Stimulated activated naive CD8-positive, alpha-beta T cell treated with anti-CD3 and anti-CD28 coated beads, Interleukin-15, Interleukin-2, amounts not matched to agents 100 U/mL and 50 U/mL, for 24 hours (primary cell): Measurements from ENCODE around the gene DDX4.
A peak's percentile ranks its signal among the peaks of the same experiment; 100 is the strongest.
"Not testable (repeated sequence)": the region's sequence is repeated elsewhere in the genome, so short reads cannot be mapped to it uniquely, and the experiment has no call there.

ENCODE experiments used
- ATAC-seq: fragments of 150-1000 bp; cut with Tn5 transposase; one replicate; pipeline ENCODE4 v1.10.0; 2021
- DNase-seq: peaks from one replicate; pipeline ENCODE4 v3.0.0; 2021

The DDX4 gene

DNA sequence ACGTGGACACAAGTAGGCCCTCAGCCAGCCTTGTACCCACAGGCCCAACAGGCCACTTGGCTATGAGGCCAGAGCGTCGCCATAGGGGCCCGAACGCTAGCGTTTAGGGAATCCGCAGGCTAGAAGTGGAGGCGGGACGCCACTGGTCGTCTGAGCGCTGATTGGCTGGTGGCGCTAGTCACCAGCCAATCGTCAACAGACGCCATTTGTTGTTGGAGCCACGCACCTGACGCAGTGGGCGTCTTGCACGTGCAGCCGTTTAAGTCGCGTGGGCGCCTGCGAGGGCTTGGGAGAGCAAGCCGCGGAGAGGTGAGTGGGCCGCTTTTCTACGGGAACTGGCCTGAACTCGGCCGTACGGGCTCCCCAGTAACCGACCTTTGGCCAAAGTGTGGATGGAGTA lies at the start of gene DDX4:
DDX4 (plus strand) TSS at position 269 of the 400 bp plus-strand sequence. CDS start 903 bp downstream, outside the sequence.
- DNase-seq (no peak), ATAC-seq (no peak)

DNA sequence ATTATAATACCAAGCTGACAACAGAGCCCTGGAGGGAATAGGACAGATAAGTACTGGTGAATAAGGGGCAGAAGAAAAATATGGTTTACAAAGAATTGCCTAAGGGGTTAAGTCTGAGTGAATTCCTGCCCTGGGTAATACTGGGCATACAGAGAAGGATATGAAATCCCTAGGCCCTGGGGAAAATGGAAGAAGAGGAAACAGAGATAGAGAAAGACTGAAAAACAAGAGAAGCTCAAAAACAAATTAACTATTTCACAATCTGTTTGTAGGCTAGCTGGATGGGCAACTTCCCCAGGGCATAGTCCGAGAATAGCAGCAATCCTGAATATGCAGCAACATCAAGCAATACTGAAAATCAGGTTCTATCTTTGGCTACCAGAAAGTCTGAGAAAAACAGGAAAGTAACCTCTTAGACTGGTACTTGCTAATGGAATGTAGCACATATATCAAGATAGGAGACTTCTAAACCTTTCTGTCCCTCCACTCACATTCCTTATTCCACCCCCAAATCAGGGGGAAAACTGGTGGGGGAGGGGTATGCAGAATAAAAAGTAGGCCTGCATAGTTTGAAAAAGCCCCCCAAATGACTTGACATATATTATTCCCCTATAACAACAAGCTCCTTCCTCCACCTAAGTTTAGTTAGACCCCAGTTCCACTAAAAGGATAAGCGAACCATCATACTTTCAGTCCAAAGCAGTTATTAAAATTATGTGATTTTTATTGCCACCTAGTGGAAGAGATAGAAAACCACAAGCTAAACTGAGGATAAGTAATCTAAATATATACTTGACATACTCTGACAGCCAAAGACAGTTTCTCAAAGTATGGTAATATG lies 46.4 kb upstream of the DDX4 start:
- ATAC-seq: peak; percentile 52
- no peak for DNase-seq

DNA sequence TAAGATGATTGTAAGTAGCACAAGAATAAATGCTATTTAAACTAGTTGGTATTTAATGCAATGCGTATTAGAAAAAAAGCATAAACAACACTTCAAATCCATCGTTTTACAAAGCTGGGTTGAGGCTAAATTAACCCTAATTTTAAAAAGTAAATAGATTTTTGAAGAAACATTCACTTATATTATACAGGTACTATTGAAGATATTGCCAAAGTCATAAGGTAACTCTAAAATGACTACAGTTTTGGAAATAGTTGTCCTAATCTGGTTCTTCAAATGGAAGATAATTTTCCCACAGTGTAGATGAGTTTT lies 45.8 kb upstream of the DDX4 start:
- no peak for DNase-seq

DNA sequence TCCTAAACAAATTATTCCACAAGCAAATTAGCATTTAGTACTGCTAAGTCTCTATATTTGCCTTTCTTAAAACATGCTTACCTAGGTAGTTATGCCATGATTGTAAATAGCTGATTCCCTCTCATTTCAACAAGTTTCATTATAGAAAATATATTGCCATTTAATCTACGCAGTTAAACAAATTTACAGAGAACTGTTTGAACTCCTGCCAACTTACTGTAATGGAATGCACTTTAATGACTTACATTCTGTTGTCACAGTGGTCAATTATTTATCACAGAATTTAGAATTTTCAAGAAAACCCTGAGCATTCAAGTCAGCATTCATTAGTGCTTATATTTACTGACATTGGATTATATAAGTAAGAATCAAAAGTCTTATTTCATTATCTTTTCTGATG lies 45.4 kb upstream of the DDX4 start:
- ATAC-seq (no peak), DNase-seq (no peak)

More for the DNA sequence above, 45.8 kb upstream of the DDX4 start:
- ATAC-seq: no peak

DNA sequence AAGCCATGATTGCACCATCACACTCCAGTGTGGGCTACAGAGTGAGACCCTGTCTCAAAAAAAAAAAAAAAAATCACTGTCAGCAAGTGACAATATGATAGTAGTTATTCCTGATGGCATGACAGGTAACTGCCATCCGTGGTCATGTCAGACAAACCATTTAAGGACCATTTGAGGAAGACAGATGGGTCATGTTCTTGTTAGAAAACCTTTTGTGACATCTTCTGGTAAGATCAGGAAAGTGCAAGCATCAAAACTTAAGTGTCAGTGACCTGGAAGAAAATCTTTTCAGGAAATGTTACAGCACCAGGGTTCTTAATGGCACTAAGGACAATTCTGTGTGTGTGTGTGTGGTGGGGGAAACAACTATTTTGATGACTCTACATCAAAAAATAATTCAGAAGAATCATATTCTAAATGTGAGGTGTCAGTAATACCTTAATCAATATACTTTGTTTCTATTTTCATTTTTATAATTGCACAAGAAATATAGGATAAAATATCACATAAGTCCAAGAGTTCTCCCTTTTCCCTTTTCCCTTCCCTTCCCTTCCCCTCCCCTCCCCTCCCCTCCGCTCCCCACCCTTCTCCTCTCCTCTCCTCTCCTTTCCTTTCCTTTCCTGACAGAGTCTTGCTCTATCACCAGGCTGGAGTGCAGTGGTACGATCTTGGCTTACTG lies 43.6 kb upstream of the DDX4 start:
- ATAC-seq (no peak), DNase-seq (no peak)

DNA sequence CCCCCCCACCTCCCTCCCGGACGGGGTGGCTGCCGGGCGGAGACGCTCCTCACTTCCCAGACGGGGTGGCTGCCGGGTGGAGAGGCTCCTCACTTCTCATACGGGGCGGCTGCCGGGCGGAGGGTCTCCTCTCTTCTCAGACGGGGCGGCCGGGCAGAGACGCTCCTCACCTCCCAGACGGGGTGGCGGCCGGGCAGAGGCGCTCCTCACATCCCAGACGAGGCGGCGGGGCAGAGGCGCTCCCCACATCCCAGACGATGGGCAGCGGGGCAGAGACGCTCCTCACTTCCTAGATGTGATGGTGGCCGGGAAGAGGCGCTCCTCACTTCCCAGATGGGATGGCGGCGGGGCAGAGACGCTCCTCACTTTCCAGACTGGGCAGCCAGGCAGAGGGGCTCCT lies 41.2 kb upstream of the DDX4 start:
- not testable (repeated sequence) for ATAC-seq

DNA sequence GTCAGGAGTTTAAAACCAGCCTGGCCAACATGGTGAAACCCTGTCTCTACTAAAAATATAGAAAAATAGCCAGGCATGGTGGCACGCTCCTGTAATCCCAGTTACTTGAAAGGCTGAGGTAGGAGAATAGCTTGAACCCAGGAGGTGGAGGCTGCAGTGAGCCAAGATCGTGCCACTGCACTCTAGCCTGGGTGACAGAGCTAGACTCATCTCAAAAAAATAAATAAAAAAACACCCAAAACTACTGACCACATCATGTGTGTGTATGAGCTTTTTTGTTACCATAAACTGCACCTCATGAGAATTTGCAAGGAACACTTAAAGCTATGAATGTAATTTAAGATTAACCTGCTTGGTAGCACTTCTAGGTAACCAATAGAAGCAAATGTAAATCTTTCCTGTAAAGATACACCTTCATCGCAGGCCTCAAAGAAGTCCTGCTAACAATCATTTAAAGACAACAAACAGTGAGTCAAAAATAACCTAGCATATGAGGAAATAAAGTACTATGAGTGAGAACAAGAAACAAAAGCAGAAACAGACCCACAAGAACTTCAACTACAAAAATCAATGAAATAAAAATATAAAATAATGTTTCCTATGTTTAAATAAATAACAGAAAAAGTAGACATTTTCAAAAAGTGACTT lies 38.7 kb upstream of the DDX4 start:
- ATAC-seq (no peak), DNase-seq (no peak)

More for the DNA sequence above, 41.2 kb upstream of the DDX4 start:
- not testable (repeated sequence) for DNase-seq

DNA sequence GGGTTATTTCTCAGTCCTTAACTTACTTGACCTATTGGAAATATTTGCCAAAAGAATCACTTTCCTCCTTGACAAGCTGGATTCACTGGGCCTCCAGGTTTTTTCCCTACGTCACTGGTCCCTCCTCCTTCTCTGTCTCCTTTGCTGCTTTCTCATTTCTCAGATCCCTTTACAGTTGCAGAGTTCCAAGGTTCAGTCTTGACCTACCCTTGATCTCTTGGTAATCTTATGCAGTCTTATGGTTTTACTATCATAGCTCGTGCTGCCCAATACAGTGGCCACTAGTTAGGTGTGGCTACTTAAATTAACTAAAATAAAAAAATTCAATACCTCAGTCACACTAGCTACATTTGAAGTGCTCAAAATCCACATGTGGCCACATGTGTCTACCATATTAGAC lies 37.1 kb upstream of the DDX4 start:
- ATAC-seq (no peak), DNase-seq (no peak)

DNA sequence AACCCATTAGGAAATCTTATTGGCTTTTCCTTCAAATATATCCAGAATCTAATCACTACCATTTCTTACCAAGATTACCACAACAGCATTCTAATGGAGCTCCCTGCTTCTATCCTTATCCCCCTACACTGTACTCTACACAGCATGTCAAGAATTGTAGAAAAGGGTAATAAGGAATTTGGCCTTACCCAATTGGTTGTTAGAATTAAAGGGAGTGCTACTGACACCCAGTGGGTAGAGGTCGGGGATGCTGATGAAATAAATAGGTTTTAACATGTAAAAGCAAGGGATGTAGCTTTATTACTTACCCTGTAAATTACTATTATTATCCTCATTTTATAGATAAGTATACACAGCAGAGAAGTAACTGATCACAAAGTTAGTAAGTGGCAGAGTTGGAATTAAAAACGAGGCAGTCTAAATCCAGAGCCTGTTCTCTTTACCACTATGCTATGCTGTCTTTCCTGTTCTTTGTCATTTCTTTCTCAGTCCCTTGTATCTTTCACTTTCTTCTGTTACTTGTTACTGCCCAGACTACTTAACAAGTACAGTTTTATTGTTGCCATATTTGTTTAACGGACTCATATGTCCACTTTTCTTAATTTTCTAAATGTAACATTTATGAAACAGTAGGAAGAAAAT lies 36.3 kb upstream of the DDX4 start:
- ATAC-seq (peak; percentile 19), DNase-seq (no peak)

DNA sequence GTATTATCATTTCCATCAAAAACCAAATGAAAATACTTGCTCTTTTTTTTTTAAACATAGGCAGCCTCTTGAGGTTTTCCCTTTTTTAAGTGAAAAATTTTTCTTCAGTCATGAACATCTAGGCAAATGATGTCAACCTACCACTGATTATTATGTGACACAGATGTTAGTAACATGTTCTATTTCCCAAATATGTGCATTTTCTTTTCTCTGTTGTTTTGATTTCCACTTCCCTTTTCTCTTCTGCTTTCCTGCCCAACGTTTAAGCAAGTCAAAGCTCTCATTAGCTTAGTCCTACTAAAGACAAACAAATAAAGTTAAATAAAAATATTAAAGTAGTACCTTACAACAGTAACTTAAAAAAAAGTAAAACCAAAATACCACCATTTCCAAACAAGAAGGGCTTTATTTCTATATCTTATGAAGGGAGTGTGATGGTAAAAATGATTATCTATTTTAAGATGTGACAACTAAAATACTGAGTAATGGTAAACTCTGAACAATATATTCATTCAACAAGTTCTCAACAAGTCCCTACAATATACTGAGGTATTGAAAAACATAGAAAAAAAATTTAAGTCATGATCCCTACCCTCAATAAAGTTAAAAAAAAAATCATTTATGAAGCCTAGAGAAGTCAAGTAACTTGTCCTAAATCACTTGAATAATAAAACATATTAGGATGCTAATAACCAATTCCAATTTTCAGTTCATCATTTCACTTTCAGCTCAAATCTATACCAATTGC lies 35.1 kb upstream of the DDX4 start:
- no peak for DNase-seq
- ATAC-seq: no peak

DNA sequence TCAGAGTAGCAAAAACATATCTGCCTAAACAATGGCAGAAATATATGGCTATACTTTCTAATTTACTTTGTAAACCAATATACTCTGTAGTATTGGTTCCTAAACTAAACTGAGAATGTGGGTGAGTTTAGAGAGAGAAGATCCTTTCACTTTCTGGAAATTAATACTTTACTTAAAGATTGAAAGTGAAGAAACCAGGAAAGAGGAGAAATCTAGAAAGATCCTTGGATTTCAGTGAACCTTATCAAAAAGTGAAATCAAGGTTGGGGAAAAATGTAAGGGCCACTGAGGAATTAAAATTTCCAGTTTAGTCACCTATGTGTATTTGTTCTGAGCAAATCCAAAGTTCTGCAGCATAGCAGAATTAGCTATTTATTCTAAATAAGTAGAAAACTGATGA lies 31.6 kb upstream of the DDX4 start:
- no peak for ATAC-seq
- DNase-seq: no peak

DNA sequence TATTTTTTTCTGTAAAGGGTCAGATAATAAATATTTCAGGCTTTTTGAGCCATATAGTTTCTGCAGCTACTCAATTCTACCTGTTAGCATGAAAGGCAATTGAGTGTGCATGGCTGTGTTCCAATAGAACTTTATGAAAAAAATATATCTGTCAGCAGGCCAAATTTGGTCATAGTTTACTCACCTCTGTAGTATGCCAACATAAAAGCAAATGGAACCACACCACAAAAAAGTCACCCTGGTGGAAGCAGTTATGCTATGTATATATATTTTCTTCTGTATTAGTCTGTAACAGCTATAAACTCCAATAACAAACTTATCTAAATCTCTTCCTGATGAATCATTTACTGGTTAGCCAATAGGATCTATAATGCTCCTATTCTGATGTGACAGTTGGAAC lies 29.1 kb upstream of the DDX4 start:
- no peak for ATAC-seq
- DNase-seq: no peak

DNA sequence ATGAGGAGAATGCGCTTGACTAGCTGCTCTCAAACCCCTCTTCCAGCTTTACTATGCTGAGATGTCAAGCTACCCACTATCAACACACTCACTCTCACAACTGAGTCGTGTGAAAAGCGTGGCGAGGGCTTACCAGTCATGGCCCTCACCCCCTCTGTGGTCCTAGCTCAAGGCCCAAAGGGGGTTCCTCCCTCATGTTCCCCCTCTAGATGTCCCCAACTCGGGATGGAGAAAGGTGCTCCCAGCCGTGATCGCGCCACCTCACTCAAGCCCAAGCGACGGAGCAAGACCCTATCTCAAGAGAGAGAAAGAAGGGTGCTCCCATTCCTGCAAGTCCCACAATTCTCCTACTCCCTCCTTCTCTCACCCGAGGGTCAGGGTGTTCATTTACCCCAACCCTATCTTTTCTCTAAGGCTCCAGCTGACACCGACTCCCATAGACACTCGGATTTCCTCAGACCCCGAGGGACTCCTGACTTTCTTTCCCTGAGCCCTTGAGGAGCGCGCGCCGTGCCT lies 26.3 kb upstream of the DDX4 start:
- DNase-seq (peak; percentile 13), ATAC-seq (no peak)

DNA sequence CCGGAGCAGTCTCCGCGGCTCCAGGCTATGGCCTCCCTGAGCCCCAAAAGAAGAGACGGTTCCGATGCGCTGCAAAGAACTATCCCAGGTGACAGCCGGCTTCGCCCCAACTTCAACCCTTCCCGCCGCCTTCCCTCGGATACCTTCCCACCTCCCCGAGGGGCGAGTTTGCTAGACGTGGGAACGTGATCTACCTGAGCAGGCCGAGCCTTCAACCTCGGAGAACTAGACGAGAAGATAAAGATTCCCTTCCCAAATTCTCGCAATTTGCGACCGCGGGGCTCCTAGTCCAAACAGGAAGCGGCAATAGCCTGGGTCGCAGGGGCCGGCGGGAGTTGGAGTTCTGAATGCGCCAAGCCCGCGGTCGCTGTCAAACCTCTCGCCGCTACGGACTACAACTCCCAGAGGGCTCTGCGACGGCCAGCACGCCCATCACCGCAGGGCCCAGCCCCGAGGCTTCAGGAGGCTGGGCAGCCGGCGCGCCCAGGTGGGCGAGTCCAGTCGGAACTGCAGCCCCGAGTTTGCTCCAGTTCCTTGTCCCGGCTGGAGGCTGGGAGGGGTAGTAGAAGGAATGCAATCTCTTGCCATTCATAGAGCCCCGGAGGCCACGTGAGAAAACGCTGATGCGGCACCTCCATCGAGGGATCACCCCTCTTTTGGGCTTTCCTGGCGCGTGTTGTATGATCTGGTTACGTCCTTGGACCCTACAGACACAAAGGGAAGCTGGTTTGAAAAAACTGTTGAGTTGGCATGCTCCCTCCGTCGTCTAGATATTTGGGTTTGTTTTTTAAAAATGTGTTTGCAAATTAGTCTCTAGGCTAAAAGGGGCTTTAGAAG lies 25.6 kb upstream of the DDX4 start, which contains the start of gene SLC38A9:
SLC38A9 (minus strand) TSS at position 302 of the 837 bp plus-strand sequence. CDS start 14,366 bp downstream, outside the sequence.
- DNase-seq (peak; percentile 94), ATAC-seq (peak; percentile 100)

DNA sequence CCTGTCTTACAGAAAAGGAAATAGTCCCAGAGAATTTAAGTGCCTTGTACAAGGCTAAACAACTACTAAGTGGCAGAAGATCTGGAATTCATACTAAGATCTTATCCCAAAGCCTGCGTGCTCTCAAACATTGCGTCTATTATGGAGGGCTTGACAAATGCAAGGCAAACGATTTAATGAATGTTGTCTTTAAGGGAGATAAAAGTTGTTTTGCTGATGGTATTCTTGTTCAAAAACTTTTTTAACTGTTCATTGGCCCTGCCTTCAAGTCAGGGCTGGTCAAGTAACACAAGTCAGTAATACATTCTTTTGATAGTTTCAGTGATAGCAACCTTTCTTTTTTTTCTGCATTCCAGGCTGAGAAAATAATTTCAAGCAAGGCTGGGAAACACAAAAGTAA lies 24.0 kb upstream of the DDX4 start:
- ATAC-seq: no peak
- no peak for DNase-seq

DNA sequence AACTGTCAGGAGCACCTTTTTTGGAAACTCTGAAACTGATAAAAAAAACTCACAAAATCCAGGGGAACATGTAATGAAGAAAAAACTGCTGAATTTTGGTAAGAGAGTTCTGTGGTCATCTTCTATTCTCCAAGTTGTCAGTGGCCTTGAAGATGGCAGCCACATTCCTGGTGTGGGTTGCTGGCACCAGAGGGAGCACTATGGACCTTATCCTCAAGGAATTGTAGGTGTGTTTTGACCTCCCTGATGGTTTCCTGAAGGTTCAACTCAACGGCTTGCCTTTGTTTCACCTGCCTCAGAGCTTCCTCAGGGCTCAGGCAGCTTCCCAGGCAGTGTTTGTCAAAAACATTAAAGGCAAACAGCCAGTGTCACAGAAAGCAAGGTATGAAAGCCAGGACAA lies 23.5 kb upstream of the DDX4 start:
- ATAC-seq (no peak), DNase-seq (no peak)

DNA sequence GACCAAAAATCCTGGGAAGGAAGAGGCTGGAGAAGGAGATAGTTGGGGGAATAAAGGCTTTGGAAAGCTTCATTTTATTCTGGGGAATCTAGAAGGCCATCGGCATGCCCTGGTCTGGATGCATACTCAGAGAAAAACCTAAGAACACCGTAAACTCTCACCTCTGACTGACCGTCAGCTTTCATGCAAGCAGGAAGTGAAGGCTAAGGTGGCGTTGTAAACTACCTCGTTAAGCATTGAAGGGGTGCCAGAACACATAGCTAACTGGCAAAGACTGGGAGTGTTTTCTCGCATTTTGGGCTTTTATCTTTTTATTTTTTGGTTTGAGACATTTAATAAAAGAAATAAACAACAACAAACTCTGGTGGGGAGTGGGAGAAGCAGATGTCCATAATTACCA lies 23.1 kb upstream of the DDX4 start:
- ATAC-seq (no peak), DNase-seq (no peak)

DNA sequence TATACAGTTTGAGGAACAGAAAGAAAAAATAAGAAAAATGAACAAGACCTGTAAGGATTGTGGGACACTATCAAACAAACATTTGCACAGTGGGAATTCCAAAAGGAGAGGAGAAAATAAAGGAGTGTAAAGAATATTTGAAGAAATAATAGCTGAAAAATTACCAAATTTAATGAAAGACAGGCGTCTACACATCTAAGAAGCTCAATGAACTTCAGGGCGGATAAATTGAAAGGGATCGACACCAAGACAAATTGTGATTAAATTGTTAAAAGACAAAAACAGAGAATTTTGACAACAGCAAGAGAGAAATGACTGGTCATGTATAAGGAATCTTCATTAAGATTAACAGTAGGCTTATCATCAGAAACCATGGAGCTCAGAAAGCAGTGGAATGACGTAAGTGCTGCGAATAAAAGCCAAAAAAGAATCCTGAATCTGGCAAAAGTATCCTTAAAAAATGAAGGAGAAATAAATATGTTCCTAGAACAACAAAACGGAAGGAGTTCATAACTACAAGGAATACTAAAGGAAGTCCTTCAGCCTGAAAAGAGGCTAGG lies 22.3 kb upstream of the DDX4 start:
- no peak for ATAC-seq
- DNase-seq: no peak

DNA sequence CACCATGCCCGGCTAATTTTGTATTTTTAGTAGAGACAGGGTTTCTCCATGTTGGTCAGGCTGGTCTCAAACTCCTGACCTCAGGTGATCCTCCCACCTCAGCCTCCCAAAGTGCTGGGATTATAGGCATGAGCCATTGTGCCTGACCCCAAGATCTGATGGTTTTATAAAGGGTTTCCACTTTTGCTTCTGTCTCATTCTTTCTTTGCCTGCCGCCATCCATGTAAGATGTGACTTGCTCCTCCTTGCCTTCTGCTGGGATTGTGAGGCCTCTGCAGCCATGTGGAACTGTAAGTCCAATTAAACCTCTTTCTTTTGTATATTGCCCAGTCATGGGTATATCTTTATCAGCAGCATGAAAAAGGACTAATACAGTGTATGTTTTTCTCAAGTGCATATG lies 18.8 kb upstream of the DDX4 start:
- DNase-seq, ATAC-seq: not testable (repeated sequence)

DNA sequence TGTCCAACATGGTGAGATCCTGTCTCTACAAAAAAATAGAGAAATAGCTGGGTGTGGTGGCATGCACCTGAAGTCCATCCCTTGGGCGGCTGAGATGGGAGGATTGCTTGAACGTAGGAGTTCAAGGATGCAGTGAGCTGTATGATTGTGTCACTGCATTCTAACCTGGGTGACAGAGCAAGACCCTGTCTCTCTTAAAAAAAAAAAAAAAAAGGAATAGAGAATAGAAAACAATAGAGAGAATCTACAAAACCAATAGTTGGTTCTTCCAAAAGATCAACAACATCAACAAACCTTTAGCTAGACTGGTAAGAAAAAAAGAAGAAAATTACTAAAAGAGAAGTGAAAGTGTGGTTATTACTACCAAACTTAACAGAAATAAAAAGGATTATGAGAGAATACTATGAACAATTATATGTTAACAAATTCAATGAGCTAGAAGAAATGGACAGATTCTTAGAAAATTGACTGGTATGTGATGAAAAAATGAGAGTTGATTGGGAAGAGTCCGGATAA lies 17.6 kb upstream of the DDX4 start:
- ATAC-seq (no peak), DNase-seq (no peak)
